Thoracic aorta (tissue), 2 donors: Measurements from ENCODE around the gene KIF6. TPM values are rescaled to one million over a fixed set of nuclear protein-coding genes. Genes with fewer than 3 reads are reported as not detected.
"Not testable (repeated sequence)": the region's sequence is repeated elsewhere in the genome, so short reads cannot be mapped to it uniquely, and the experiment has no call there.

ENCODE experiments used
- ATAC-seq: fragments of 150-250 bp; one replicate; pipeline ENCODE4 v1.8.0; 2017; ENCODE audit warnings: low read depth; ENCODE audit not compliant: insufficient number of reproducible peaks, low FRiP score
- DNase-seq: peaks from one replicate; pipeline ENCODE4 v3.0.0-alpha.2; 2020; ENCODE audit warnings: low spot score
- H3K27ac ChIP-seq, 2 donors: fragments of 200-600 bp; sonication (generic); 1 replicate in 1 of 2; 2 replicates in 1 of 2; pipeline ENCODE4 v1.5.1; 2016; ENCODE audit warnings: mild to moderate bottlenecking in 2 of 2, moderate library complexity in 2 of 2
- H3K27me3 ChIP-seq: fragments of 200-600 bp; sonication (generic); replicated peaks from 2 replicates; pipeline ENCODE4 v1.6.0; 2016; ENCODE audit warnings: mild to moderate bottlenecking; ENCODE audit not compliant: insufficient read depth
- H3K36me3 ChIP-seq: fragments of 200-600 bp; sonication (generic); one replicate; pipeline ENCODE4 v1.5.1; 2016
- H3K4me1 ChIP-seq, 2 donors: fragments of 200-600 bp; sonication (generic); 1 replicate in 1 of 2; 2 replicates in 1 of 2; pipeline versions ENCODE4 v1.5.1 to v1.6.0; 2016; ENCODE audit warnings: low read depth in 2 of 2, mild to moderate bottlenecking in 1 of 2; ENCODE audit not compliant: control insufficient read depth in 1 of 2
- H3K4me3 ChIP-seq: fragments of 200-600 bp; sonication (generic); 2 replicates; pipeline ENCODE4 v1.5.1; 2016; ENCODE audit warnings: mild to moderate bottlenecking
- H3K9me3 ChIP-seq: fragments of 200-600 bp; sonication (generic); 2 replicates; pipeline ENCODE4 v1.5.1; 2016
- total RNA-seq, 2 donors: library from RNA; depleted of rRNA; stranded (reverse); fragments of >200 nt; gene quantifications; one replicate each; pipeline versions ENCODE4 v1.1.0 to v1.2.3, GENCODE V29; 2016
- TF ChIP-seq, protein P1 (sequence below): fragments of 200-600 bp; sonication (generic); IDR thresholded peaks from one replicate; pipeline ENCODE4 v1.5.1; 2019; ENCODE audit warnings: antibody characterized with exemption

KIF6 gene
- total RNA-seq, 2 donors from 2014 or later, result not detected

DNA sequence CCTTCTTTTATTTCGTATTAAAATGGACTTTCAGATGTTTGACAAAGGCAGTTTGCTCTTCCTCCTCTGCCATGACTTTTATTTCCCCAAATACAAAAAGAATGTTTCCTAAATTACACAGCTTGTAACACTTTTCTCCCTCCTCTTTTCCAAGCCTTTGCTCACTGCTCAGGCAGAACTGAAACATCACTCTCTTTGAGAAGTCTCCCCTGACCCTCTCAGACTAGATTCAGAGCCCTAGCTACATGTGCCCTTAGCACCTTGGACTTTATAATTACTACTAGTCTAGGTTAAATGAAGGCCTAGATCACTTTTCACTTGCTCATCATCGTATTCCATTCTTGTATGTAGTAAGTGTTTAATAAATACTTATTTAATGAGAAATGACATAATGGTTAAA lies 8.5 kb upstream of the KIF6 start:
- no peak overlapping the region for H3K27ac ChIP-seq
- H3K4me1 ChIP-seq, result no peaks in the 10 kb centered on the region
- ATAC-seq, result no peak
- no peak for DNase-seq
- no peaks in the 10 kb centered on the region for H3K36me3 ChIP-seq
- no peaks in the 10 kb centered on the region for H3K27me3 ChIP-seq
- TF ChIP-seq, protein P1, sequence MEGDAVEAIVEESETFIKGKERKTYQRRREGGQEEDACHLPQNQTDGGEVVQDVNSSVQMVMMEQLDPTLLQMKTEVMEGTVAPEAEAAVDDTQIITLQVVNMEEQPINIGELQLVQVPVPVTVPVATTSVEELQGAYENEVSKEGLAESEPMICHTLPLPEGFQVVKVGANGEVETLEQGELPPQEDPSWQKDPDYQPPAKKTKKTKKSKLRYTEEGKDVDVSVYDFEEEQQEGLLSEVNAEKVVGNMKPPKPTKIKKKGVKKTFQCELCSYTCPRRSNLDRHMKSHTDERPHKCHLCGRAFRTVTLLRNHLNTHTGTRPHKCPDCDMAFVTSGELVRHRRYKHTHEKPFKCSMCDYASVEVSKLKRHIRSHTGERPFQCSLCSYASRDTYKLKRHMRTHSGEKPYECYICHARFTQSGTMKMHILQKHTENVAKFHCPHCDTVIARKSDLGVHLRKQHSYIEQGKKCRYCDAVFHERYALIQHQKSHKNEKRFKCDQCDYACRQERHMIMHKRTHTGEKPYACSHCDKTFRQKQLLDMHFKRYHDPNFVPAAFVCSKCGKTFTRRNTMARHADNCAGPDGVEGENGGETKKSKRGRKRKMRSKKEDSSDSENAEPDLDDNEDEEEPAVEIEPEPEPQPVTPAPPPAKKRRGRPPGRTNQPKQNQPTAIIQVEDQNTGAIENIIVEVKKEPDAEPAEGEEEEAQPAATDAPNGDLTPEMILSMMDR, result no peak
- no peaks in the 10 kb centered on the region for H3K9me3 ChIP-seq
- no peak overlapping the region for H3K4me3 ChIP-seq

DNA sequence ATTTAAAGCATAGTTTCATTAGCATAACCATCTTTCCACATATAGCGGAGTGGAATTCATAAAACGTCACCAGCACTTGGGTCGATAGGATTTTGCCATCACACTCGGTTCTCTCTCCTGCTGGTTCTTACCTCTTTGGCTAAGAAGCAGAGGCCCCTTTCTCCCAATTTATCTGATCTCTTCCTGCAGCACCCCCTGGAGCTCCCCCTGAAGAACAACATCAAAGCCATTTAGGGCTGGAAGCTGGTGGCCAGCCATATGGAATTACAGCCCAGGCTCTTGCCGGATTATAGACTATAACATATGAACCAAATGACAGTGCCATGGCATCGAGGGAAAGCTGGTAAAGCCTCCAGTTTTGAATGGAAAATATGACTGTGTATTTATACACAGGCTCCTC lies 6.4 kb upstream of the KIF6 start:
- ATAC-seq (no peak), DNase-seq (no peak)
- no peaks in the 10 kb centered on the region for H3K36me3 ChIP-seq
- H3K4me3 ChIP-seq, result no peak overlapping the region
- no peaks in the 10 kb centered on the region for H3K4me1 ChIP-seq
- H3K9me3 ChIP-seq, result no peaks in the 10 kb centered on the region
- TF ChIP-seq, protein P1, result no peak
- no peaks in the 10 kb centered on the region for H3K27me3 ChIP-seq
- H3K27ac ChIP-seq, result no peak overlapping the region

DNA sequence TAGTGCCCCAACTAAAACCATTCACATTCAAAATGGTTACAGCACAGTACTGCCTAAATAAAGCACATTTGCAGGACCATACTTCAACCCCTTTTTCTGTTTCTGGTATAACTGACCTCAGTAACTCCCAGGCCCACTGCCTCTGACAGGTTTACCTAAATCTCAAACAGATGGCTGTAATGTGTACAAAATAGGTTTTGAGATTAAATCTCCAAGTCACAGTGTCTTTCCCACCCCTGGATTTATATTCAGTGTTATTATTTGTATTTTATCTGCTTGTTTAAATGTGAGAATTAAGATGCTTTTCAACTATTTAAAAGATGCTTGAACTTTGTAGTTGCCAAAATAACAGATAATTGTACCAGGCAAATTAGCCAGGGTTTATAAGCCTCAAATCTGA lies 4.7 kb upstream of the KIF6 start:
- DNase-seq (no peak), ATAC-seq (no peak)
- TF ChIP-seq, protein P1, result no peak
- no peaks in the 10 kb centered on the region for H3K9me3 ChIP-seq
- H3K4me3 ChIP-seq, result no peak overlapping the region
- no peak overlapping the region for H3K27ac ChIP-seq
- no peaks in the 10 kb centered on the region for H3K36me3 ChIP-seq
- peaks cover 2 to 5% of the 10 kb centered on the region in 2 donors for H3K4me1 ChIP-seq
- H3K27me3 ChIP-seq, result no peaks in the 10 kb centered on the region

DNA sequence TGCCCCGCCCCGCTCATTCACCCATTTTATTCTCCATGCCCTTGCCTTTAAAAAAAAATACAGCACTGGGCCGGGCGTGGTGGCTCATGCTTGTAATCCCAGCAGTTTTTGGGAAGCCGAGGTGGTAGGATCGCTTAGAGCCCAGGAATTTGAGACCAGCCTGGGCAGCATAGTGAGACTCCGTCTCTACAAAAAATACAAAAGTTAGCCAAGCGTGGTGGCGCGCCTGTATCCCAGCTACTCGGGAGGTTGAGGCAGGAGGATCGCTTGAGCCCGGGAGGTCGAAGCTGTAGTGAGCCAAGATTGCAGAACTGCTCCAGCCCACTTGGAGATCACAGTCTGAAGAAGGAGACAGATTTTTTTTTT lies 407 bp upstream of the KIF6 start:
- DNase-seq, result no peak
- Histone ChIP-seq H3K9me3 (no peaks in the 10 kb centered on the region), H3K4me1 (peaks cover 2 to 9% of the 10 kb centered on the region in 2 donors), H3K27ac (no peak overlapping the region), H3K36me3 (no peaks in the 10 kb centered on the region), H3K27me3 (no peaks in the 10 kb centered on the region), H3K4me3 (peak overlapping the region; percentile 95)
- TF ChIP-seq, protein P1, result no peak
- ATAC-seq, result no peak

DNA sequence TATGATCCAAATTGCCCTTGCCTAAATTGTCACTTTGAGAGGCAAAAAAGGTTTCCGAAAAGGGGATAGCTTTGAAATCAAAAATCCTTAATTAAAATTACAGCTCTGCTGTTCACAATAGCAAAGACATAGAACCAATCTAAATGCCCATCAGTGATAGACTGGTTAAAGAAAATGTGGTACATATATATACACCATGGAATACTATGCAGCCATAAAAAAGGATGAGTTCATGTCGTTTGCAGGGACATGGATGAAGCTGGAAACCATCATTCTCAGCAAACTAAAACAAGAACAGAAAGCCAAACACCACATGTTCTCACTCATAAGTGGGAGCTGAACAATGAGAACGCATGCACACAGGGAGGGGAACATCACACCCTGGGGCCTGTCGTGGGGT lies 1.9 kb downstream of the KIF6 start:
- H3K27me3 ChIP-seq, H3K9me3 ChIP-seq, DNase-seq, H3K4me3 ChIP-seq, H3K36me3 ChIP-seq, ATAC-seq, H3K27ac ChIP-seq, H3K4me1 ChIP-seq: not testable (repeated sequence)

DNA sequence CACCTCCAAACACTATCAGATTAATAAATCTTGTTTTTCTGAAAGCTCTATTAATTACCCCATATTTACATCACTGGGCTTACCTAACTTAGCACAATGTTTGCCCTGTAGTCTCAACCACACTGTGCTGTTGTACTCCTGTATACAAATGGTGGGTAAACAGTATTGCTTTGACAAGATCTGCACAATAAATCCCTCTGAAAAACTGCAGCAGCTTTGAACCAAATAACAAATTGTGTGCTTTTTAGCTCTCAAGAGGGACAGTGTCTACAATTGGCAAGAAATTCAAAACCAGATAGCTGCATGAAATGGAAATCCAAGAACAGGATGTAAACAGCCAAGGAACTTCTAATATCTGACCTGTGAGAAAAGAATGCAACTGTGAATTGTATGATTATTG lies 10.4 kb downstream of the KIF6 start:
- no peak overlapping the region for H3K27ac ChIP-seq
- ATAC-seq, result no peak
- DNase-seq, result no peak

More for the DNA sequence above, 10.4 kb downstream of the KIF6 start:
- TF ChIP-seq, protein P1, result no peak
- Histone ChIP-seq H3K9me3 (no peaks in the 10 kb centered on the region), H3K4me3 (no peak overlapping the region), H3K27me3 (no peaks in the 10 kb centered on the region), H3K4me1 (no peaks in the 10 kb centered on the region), H3K36me3 (no peaks in the 10 kb centered on the region)
